Activated gamma-delta T cell treated with Interleukin-2 at 50 U/mL for 16 hours (primary cell): ENCODE data around the gene ARL6IP1.

Source experiments
- DNase-seq: peaks from one replicate; pipeline ENCODE4 v3.0.0-alpha.2; 2020

Gene ARL6IP1

DNA sequence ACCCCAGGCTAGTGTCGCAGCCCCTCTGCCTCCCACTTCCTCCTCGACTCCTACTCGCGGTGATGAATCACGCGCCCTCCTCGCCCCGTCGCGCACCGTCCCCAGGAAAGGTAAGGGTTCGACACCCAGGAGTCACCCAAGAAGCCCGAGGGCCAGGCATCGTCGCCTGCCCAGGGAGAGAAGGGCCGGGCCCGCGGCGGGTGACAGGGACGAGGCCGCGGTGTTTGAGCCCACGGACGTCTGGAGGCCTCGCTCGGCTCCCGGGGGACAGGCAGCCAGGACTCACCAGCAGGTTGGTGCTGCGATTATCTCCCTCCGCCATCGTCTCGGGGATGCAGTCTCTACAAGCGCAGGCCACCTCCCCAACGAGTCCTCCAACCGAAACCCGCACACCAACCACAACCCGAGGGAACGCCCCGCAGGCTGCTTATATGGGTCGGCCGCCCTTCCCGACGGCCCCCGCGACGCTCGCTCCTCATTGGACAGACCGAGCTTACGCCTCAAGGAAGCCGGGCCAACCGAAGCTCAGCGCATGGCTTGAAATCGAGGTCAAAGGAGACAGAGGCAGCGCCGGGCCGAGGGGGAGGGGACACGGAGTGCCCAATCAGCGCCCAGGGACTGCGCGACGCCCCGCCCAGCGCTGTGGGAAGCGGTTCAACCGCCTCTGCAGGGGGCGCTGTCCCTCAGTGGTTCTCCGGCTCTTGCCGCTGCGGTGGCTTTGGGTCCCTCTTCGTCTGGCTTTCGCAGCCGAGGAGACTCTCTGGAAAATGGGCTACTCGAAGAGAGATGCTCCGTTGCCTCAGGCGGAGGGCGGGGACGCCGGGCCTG lies at the start of gene ARL6IP1:
TSS of gene ARL6IP1 (minus strand) at position 405 of the 828 bp plus-strand sequence. CDS start at position 322, 83 bp downstream.
- DNase-seq = peak; percentile 98

DNA sequence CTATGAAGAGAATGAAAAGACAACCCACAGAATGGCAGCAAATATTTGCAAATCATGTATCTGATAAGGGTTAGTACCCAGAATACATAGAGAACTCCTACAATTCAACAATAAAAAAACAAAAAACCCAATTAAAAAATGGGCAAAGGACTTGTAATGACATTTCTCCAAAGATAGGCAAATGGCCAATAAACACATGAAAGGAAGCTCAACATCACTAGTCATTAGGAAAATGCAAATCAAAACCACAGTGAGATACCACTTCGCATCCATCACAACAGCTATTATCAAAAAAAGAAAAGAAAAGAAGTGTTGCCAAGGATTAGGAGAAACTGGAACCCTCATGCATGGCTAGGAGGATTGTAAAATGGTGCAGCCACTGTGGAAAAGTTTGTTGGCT lies 45.1 kb upstream of the ARL6IP1 start:
- no peak for DNase-seq

DNA sequence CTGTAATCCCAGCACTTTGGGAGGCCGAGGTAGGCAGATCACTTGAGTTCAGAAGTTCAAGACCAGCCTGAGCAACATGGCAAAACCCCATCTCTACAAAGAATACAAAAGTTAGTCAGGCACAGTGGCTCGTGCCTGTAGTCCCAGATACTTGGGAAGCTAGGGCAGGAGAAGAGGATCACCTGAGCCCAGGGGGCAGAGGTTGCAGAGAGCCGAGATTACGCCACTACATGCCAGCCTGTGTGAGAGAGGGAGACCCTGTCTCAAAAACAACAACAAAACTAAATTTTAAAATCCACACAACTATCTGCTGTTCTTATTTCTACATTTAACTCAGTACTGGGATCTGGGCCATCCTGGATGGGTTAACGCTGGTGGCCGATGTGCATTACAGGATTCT lies 41.2 kb upstream of the ARL6IP1 start:
- no peak for DNase-seq

DNA sequence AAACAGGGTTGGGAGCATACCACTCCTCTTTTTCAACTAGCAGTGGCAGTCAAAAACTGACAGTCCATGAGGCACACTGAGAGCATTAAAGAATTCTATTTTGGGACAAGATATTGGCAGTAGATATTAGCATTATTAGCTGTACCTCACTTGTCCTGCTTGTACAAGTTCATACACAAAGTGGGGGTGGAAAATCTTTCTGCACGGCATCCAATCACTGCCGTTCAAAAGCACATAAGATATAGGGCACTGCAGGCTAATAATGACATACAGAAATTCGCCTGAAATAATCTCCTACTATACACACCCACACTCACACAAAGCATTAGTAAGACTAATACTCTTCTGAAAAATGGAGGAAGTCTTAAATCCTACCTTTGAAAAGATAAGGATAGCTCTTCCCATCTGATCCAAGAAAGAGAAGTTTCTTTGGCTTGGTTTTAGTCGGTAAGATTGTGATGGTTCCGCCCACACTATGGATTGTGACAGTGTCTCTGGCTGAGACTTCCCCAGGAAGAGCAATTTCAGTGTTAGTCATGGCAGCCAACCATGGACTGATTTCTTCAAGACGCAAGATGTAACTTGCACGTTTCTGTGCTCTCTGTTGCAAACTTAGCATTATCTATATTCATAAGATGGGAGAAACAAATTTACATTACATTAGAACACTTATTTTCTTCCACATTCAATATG lies 40.6 kb upstream of the ARL6IP1 start:
- DNase-seq = no peak

DNA sequence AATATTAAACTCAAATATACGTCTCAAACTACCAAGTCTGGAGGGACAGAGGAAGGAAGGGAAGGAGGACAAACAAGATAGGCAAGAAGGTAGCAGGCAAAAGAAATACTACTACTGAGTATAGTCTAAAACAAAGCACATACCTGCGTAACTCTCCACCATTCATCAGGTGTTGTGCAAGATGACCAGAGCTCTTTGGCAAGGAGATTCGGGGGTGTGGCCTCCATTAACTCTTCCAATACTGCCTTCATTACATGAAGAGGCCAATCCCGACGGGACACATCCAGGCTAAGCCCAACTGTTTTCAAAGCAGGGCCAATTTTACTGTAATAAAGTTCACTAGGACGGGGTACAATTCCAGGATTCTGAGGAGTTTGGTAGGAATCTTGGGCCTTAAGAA lies 38.2 kb upstream of the ARL6IP1 start:
- no peak for DNase-seq

DNA sequence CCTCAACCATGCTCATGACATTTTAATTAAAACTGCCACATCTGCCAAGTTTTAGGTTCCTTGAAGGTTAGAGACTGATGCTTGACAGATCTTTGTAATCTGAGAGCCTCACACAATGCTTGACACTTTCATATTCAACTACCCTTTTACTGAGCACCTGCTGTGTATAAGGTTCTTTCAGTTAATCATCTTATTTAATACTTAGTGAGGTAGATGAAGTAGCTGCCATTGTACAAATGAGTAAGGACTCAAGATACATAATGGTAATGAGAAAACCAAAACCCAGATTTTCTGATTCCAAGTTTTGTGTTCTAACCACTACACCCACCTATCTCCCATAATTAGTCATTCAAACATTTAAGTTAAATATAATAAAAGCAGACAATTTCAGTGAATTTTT lies 35.4 kb upstream of the ARL6IP1 start:
- no peak for DNase-seq

DNA sequence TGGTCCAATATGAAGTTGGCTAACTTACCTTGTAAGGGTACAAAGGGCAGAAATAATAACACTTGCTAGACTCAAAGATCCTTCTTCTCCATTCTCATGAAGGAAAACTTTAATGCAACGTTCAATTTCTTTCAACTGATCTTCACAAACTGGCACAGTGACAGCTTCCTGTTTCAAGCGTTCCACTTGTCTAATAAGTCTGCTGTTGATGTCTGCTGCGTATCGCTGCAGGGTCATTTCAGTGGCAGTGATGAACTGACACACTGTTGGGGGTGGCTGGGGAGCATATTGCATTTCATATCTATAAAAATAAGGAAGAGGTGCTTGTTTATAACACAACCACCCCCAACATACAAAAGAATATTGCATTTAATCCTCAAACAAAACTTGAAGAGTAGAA lies 33.5 kb upstream of the ARL6IP1 start:
- DNase-seq = no peak

DNA sequence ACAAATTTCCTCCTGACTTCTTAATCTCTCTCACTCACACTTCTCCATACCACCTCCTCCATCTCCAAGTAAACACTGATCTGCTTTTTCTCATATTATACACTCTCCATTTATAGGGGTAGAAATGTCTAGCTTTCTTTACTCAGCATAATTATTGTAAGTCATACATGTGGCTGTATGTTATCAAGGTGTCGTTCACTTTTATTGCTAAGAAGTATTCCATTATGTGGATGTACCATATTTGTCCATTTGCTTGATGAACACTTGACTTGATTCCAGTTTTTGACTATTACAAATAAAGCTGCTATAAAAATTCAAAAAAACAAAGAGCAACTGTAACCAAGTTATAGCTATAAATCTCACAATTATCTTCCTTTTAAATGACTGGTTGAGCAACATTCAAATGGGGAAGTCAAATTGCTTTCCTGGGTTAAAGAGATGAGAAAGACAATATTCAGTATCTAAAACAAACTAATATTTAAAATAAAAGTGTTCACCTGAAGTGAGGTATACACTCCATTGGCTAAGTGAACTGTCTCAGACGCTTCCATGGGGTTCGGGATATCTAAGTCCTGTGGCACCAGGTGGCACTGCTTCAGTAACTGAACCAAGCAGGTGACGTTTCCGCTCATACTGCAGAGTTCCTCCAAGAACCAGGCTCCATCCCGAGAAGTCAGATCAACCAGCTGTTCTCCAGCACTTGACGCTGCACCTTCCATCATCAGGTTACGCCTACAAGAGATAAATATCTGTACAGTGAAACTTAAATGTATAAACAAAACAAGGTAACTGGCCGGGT lies 32.6 kb upstream of the ARL6IP1 start:
- DNase-seq = no peak

DNA sequence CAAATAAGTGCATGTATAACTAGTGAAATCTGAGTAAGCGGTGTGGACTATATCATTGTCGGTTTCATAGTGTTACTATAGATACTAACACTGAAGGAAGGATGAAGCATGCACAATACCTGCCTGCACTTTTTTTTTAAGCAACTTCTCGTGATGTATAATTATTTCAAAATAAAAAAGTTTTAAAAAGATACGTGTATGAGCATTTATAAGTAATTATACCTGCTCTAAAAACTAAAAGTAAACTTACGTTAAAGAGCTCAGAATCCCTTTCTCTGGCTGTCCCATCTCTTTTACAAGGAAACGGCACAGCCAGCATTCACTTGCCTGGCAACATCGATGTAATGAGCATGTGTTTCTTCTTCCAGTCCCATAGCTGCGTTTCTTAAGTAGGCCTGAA lies 31.3 kb upstream of the ARL6IP1 start:
- no peak for DNase-seq

DNA sequence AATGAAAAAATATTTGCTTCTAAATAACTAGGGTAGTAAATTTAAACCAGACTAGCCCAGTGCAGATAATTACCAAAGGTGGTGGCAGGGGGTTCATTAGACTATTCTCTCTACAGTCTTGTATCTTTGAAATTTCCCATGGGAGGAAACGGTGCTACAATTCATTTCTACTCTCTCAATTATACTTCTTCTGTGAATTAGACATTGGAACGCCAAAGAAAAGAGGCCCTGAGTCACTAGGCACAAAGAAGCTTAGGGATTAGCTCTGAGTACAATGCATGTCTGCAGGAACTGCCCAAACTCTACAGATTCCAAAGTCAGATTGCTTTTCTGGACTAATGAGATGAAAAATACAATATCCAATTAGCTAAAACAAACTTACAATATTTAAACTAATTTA lies 30.7 kb upstream of the ARL6IP1 start:
- DNase-seq = no peak

DNA sequence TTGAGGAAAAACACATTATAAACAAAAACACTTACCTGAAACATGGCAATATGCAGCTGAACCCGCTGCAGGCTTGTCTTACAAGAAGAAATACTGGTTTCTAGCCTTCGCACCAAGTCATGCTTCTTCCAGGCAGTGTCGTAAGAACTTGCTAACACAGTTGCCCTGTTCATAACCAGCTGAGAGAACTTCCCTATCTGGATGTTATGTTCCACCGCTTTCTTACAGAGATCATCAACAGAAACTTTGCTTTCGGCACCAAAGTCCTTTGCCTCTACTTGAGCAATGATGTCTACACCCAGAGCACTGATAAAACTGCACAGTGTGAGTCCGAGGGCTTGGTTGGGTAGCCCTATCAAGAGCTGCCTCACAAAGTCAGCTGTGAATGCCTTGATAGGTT lies 27.9 kb upstream of the ARL6IP1 start:
- no peak for DNase-seq

DNA sequence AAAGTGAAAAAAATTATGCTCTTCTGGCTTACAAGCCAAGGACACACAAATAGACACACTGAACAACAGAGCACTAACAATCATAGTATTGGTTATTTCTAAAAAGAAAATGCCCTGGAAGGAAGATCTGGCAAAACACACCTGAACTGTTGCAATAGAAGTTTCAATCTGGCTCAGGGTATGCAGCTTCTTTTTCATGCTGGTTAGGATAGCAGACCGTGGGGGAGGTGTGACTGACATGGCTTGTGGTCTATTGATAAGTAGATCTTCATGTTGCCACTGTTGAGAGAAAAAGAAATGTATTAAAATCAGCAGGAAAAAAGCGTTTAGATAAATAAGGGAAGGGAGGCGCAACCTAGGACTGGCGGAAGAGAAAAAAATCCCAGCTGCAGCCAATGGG lies 26.5 kb upstream of the ARL6IP1 start:
- no peak for DNase-seq

DNA sequence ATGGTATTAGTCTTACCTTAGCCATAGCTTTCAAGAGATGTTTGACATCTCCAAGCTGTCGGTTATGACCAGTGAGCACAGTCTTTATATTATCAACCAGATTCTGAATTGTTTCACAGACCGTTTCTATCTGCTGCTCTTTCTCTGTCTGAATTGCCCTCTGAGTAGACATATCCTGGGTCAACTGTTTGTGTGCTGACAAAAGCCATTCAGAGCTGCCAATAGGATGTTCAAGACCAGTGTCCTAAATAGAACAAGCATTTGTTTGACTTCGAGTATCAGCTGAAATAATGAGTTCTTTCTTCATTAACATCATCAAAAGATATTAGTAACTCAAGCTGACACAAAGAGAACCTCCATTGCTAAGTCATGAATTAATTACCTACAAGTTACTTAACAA lies 14.9 kb upstream of the ARL6IP1 start:
- DNase-seq = no peak

DNA sequence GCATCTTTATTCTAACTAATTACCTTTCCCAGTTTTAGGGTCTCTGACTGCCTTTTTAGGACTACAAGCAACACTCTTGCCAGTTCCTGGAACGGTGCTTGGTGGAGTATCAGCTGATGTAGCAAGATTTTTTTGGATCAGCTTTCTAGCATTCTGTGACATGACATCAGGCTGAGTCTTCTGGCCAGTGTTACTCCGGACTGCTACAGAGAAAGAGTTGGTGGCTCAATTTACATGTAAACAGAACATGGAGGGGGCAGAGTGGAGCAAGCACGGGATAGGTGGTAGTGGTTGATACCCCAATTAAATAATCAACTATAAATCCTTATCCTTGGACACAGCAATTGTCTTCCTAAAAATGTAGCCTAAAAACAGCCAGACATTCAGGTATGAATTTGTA lies 10.6 kb upstream of the ARL6IP1 start:
- DNase-seq = no peak

DNA sequence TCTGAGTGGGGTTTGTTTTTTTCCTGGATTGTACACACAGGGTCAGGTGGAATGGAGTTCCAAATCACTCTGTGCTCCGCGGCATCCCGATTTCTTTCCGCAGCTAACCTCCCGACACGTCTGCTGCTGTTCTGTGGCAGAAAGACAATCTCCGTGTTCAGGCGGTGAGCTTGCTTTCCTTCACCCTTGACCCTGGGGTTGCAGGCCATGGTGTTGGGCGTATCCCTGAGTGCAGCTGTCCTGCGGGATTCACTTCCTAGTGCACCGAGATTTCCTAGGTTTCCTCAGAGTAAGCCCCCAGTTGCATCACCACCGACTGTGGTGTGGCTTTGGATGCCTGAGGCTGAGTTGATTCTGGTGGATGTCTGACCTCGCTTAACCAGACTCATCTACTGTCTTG lies 7.8 kb upstream of the ARL6IP1 start:
- no peak for DNase-seq

DNA sequence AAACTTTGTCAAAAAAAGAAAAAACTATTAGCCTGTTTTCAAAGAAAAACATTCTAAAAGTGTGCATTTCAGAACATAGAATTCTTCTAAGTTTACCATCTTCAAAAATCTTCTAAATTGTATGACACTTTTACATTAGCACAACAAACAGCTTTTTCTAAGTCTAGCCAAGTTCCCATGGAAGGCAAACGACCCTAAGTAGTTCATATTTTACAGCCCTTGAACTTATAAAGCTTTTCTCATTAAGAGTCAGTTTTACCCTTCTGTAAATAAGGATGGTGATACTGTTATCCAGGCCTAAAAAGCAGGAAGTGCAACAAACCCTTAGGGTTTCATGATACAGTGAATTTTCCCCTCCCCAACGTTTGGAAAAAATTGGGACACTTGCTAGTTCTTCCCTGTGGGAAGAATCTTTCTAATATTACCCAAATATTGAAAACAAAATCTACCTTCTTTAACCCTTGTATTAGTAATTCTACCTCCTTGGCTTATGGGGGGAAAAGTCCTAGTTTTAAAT lies 4.0 kb upstream of the ARL6IP1 start:
- DNase-seq = no peak

DNA sequence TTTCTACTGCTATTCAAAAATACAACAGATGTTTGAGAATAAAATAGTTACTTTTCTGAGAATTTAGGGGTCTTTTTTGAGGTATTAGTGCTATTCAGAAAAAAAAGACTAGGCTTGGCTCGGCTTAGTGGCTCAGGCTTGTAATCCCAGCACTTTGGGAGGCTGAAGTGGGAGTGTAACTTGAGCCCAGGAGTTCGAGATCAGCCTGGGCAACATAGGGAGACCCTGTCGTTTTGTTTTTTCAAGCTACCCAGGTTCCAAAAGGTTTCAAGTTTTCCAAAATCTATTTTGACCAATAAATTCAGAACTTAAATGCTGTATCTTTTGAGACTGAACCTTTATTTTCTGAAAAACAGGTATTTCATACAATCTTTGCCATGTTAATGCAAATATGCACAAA lies 3.2 kb upstream of the ARL6IP1 start:
- DNase-seq = no peak

DNA sequence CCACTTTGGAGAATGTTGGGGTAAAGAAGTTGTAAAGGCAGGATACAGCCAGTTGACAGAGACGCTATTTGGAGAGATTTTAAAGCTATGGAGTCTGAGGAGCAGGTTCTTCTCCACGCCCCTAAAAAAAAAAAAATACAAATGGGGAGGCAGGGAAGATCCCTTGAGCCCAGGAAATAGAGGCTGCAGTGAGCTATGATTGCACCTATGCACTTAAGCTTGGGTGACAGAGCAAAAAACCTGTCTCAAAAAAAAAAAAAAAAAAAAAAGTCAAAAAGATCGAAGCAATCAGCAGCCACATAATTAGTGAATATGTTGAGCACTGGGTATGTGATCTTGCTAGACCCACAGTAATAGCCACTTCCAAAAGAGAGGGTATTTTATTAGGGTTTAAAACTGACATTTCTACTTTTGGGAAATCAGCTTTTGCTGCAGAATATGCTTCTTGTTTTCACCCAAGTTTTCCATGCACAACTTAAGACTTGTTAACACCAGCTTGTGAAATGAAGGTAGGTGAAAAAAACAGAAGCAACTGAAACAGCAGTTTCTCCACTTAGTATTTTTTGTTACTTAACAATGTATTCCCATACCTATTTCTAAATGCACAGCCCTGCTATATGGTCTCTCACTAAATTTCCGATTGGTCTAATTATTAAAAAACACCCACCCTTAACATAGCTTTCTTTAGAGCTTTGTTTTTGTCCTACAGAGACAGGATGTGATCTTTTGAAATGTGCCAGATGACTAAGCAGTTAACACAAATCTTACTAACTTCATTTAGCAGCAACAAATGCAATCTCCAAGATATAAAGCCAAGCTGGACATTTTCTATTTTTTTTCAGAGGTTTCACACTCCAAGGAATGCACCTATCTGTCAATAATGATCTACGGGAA lies 2.5 kb upstream of the ARL6IP1 start:
- no peak for DNase-seq

DNA sequence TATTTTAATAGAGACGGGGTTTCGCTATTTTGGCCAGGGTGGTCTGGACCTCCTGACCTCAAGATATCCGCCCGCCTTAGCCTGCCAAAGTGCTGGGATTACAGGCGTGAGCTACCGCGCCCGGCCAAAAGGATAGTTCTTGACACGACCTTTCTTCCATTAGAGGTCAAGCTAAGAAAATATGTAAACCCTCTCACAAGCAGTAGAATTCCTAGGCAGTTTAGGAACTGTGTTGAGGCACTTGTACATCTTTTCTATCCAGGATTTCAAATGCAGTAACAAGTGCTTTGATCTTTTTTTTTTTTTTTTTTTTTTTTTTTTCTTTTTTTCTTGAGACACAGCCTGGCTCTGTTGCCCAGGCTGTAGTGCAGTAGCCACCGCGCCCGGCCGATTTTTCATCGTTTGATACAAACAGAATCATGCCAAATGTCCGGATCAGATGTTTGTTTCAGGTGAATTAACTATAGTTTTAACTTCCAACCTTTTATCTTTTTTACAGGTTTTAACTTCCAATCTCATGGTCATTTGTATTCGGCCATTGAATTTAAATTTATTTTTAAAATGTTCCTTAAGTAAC lies 1.5 kb upstream of the ARL6IP1 start:
- no peak for DNase-seq

DNA sequence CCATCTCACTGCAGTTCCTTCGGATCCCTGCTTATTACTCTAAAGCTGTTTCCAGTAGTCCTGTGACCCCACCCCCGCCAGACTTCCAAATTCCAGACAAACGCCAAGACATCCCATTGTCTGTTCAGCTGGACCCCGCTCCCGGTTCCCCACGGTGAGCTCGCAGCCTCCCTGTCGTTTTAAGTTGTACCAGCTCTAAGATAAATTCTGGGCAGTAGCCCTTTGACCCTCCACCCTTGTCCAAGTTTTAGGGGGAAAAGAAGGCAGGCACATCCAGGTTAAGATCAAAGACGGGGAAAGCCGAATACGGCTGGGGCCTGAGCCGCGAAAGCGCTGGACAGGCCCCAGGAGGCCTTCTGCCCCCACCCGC lies 589 bp downstream of the ARL6IP1 start:
- DNase-seq = no peak

DNA sequence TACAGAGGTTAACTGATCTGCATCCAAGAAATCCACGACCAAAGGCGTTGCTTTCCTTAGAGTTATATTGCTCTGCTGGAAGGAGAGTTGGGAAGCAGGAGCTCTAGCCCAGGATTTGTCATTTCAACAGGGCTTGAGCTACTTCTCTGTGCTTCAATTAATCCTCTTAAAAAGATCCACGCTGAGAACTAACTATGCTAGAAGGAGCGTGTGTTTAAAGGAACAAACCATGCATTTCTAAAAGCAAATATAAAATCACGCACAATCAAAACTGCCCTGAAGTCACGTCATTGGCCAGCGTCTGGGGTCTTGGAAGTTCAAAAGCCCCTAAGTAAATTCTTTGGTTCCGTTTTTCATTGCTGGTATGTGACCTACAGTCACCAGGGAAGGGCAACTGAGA lies 1.1 kb downstream of the ARL6IP1 start:
- DNase-seq = no peak

DNA sequence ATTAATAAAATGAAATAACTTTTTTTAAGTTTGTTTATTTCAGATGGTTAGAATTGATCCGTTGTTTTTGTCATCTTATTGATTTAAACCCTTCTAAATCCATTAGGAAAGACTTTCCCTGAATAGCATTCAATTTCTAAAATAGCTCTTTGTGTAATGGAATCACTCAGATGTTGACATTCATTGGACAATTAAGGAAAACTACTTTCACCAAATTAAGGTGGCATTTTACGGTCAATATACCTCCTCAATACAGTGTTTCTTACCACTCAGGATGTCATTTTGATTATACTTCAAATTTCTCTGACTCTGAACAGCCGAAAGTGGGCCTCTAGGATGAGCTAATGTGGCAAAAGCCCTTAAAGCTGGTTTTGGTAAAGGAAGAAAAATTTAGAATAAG lies 1.8 kb downstream of the ARL6IP1 start:
- no peak for DNase-seq
